K562 (cell line): ENCODE data around the gene PFKFB2. TPM values are rescaled to one million over a fixed set of nuclear protein-coding genes. Genes with fewer than 3 reads are reported as not detected.

ENCODE experiments used
- DACH1 ChIP-seq: fragments of 450-650 bp; IDR thresholded peaks from 2 replicates; pipeline ENCODE4 v1.6.1; 2018; ENCODE audit not compliant: partially characterized antibody
- GTF2B ChIP-seq: IDR thresholded peaks from 2 replicates; pipeline ENCODE4 v1.6.1; 2011; ENCODE audit not compliant: insufficient read length; ENCODE audit errors: extremely low read depth
- HEY1 ChIP-seq: fragments of 250-450 bp; sonication (Bioruptor Pico); IDR thresholded peaks from 2 replicates; pipeline ENCODE4 v1.5.0; 2020; ENCODE audit warnings: mild to moderate bottlenecking, moderate library complexity, borderline replicate concordance
- IFI16 ChIP-seq: fragments of 250-450 bp; sonication (Bioruptor Pico); IDR thresholded peaks from 2 replicates; pipeline ENCODE4 v2.1.2; 2022; ENCODE audit warnings: mild to moderate bottlenecking, inconsistent platforms
- KDM4B ChIP-seq, 2 experiments: fragments of 450-650 bp in 1 of 2; sonication (generic) in 1 of 2; IDR thresholded peaks; 2 replicates each; pipeline ENCODE4 v1.6.1; 2016 to 2017; ENCODE audit warnings: borderline replicate concordance in 2 of 2, antibody characterized with exemption in 1 of 2, low read depth in 1 of 2, mild to moderate bottlenecking in 1 of 2
- NFE2L1 ChIP-seq: fragments of 450-650 bp; IDR thresholded peaks from 2 replicates; pipeline ENCODE4 v1.6.1; 2016; ENCODE audit warnings: missing genetic modification characterization, low read depth, mild to moderate bottlenecking, missing compliant biosample characterization, moderate library complexity, borderline replicate concordance
- NR0B1 ChIP-seq: fragments of 450-650 bp; IDR thresholded peaks from one replicate; pipeline ENCODE4 v1.6.1; 2018; ENCODE audit warnings: mild to moderate bottlenecking, moderate library complexity; ENCODE audit not compliant: partially characterized antibody
- NR1H2 ChIP-seq: sonication (generic); formaldehyde crosslinking; IDR thresholded peaks from 2 replicates; pipeline ENCODE4 v1.4.0; 2020; ENCODE audit warnings: mild to moderate bottlenecking, missing genetic modification reagents
- PHTF2 ChIP-seq: fragments of 250-450 bp; sonication (Bioruptor Pico); IDR thresholded peaks from 2 replicates; pipeline ENCODE4 v1.5.0; 2021; ENCODE audit warnings: mild to moderate bottlenecking
- RBM14 ChIP-seq: fragments of 200-400 bp; formaldehyde crosslinking; IDR thresholded peaks from 2 replicates; pipeline ENCODE4 v1.6.1; 2018; ENCODE audit warnings: low read depth, mild to moderate bottlenecking, low read length, moderate library complexity, borderline replicate concordance; ENCODE audit not compliant: insufficient read depth
- RUNX1 ChIP-seq: sonication (generic); IDR thresholded peaks from 2 replicates; pipeline ENCODE4 v1.6.1; 2016; ENCODE audit warnings: antibody characterized with exemption, low read depth
- SRSF9 ChIP-seq: fragments of 200-400 bp; formaldehyde crosslinking; IDR thresholded peaks from 2 replicates; pipeline ENCODE4 v1.6.1; 2017; ENCODE audit warnings: low read depth, low read length, borderline replicate concordance
- TGIF2 ChIP-seq: sonication (generic); formaldehyde crosslinking; IDR thresholded peaks from 2 replicates; pipeline ENCODE4 v1.8.1; 2022; ENCODE audit warnings: mild to moderate bottlenecking, missing genetic modification reagents, moderate library complexity
- TOE1 ChIP-seq, 2 experiments: fragments of 450-650 bp in 1 of 2; sonication (generic) in 1 of 2; formaldehyde crosslinking in 1 of 2; IDR thresholded peaks; 2 replicates each; pipeline versions ENCODE4 v1.7.1 to v1.8.0; 2016 to 2022; ENCODE audit warnings: borderline replicate concordance in 2 of 2, mild to moderate bottlenecking in 2 of 2, antibody characterized with exemption in 1 of 2, inconsistent platforms in 1 of 2, low read depth in 1 of 2, missing genetic modification reagents in 1 of 2, moderate library complexity in 1 of 2
- YBX1 ChIP-seq: fragments of 450-650 bp; IDR thresholded peaks from 2 replicates; pipeline ENCODE4 v1.7.1; 2016; ENCODE audit warnings: mild to moderate bottlenecking
- ZBTB9 ChIP-seq: fragments of 450-650 bp; formaldehyde crosslinking; IDR thresholded peaks from 2 replicates; pipeline ENCODE4 v1.4.0; 2020; ENCODE audit warnings: mild to moderate bottlenecking, moderate library complexity
- ZKSCAN3 ChIP-seq: fragments of 250-450 bp; sonication (Bioruptor Pico); IDR thresholded peaks from 2 replicates; pipeline ENCODE4 v1.4.0; 2020
- ZKSCAN8 ChIP-seq: fragments of 200-800 bp; sonication (Bioruptor generic); IDR thresholded peaks from 2 replicates; pipeline ENCODE4 v1.6.1; 2016; ENCODE audit warnings: missing genetic modification characterization, missing compliant biosample characterization
- ZNF124 ChIP-seq: sonication (generic); formaldehyde crosslinking; IDR thresholded peaks from 2 replicates; pipeline ENCODE4 v1.8.1; 2022; ENCODE audit warnings: missing genetic modification reagents
- ZNF174 ChIP-seq: fragments of 250-450 bp; sonication (Bioruptor Pico); IDR thresholded peaks from 2 replicates; pipeline ENCODE4 v1.4.0; 2020; ENCODE audit warnings: mild to moderate bottlenecking
- ZNF274 ChIP-seq: IDR thresholded peaks from 2 replicates; pipeline ENCODE4 v1.6.1; 2011; ENCODE audit warnings: low read depth, mild to moderate bottlenecking, low read length, moderate library complexity, borderline replicate concordance
- ZNF431 ChIP-seq: sonication (generic); formaldehyde crosslinking; IDR thresholded peaks from 2 replicates; pipeline ENCODE4 v1.8.0; 2022; ENCODE audit warnings: mild to moderate bottlenecking, missing genetic modification reagents
- ZNF444 ChIP-seq: fragments of 250-450 bp; sonication (Bioruptor Pico); IDR thresholded peaks from 2 replicates; pipeline ENCODE4 v1.4.0; 2020; ENCODE audit warnings: mild to moderate bottlenecking, moderate library complexity
- ZNF77 ChIP-seq: fragments of 250-450 bp; sonication (Bioruptor Pico); IDR thresholded peaks from 2 replicates; pipeline ENCODE4 v1.5.0; 2020
- polyA plus RNA-seq, 8 experiments: library from polyadenylated mRNA; depleted of rRNA in 4 of 8; stranded (reverse) in 5 of 8; unstranded in 3 of 8; fragments of >200 nt; fragmentation: Nextera tagmentation in 2 of 8; fragmentation: Illumina TruSeq in 1 of 8; extraction: Ambion mirVana in 2 of 8; extraction: Trizol in 1 of 8; gene quantifications; 2 replicates each; pipeline versions ENCODE4 v1.2.1 to v1.2.3, GENCODE V29; 2011 to 2014; ENCODE audit warnings: inconsistent platforms in 1 of 8, missing spikeins in 1 of 8
- total RNA-seq, 7 experiments: library from RNA; depleted of rRNA in 6 of 7; stranded (reverse); fragments of >200 nt in 6 of 7; fragmentation: Illumina TruSeq in 2 of 7; extraction: Trizol in 2 of 7; gene quantifications; 2 replicates each; pipeline versions ENCODE4 v1.2.1 to v1.2.3, GENCODE V29; 2011 to 2021; ENCODE audit warnings: low replicate concordance in 1 of 7

The PFKFB2 gene
- total and polyA plus RNA-seq, 9 of the 15 experiments (the other 6 are each of a cell fraction or from before 2014, with no cell fraction given): 6.9 to 26.0 (median 16.4) TPM

GRCh38 chr1:207052911-207053769, at the start of gene PFKFB2 (continued):
- no peak for TF ChIP-seq RBM14
- no peak for TF ChIP-seq ZKSCAN3 (CRISPR knock-in tag)
- no peak for TF ChIP-seq ZNF174
- peak; percentile 75 for TF ChIP-seq DACH1
- no peak for TF ChIP-seq TGIF2
- TF ChIP-seq ZBTB9 (CRISPR knock-in tag): no peak
- TF ChIP-seq ZNF431: peak; percentile 24; the same call in 1 of the 2 replicates
- TF ChIP-seq ZKSCAN8 (CRISPR knock-in tag): no peak
- TF ChIP-seq TOE1 (IDR thresholded peaks at IDR 0.05; ENCODE audit: borderline replicate concordance): peak; percentile 88
- no peak for TF ChIP-seq TOE1 (CRISPR knock-in tag; IDR thresholded peaks at IDR 0.05; ENCODE audit: borderline replicate concordance, low read depth)
- TF ChIP-seq YBX1: no peak
- TF ChIP-seq PHTF2 (CRISPR knock-in tag): peak; percentile 67; the same call in 1 of the 2 replicates
- no peak for TF ChIP-seq ZNF444 (CRISPR knock-in tag)
- TF ChIP-seq IFI16 (CRISPR knock-in tag): no peak
- no peak for TF ChIP-seq KDM4B (IDR thresholded peaks at IDR 0.05; ENCODE audit: borderline replicate concordance in 2 of 2, low read depth in 1 of 2)
- TF ChIP-seq NR1H2 (CRISPR knock-in tag): no peak
- no peak for TF ChIP-seq HEY1
- no peak for TF ChIP-seq ZNF274
- TF ChIP-seq GTF2B: no peak
- TF ChIP-seq RUNX1: no peak
- TF ChIP-seq NR0B1: no peak
- no peak for TF ChIP-seq SRSF9
- no peak for TF ChIP-seq NFE2L1 (tag)
- TF ChIP-seq ZNF77 (CRISPR knock-in tag): no peak
- TF ChIP-seq ZNF124 (CRISPR knock-in tag): no peak
